Naive thymus-derived CD8-positive, alpha-beta T cell (primary cell): Measurements from ENCODE around the gene UTF1. TPM values are rescaled to one million over a fixed set of nuclear protein-coding genes. Genes with fewer than 3 reads are reported as not detected.
A peak's percentile ranks its signal among the peaks of the same experiment; 100 is the strongest.

Experiments used
- ATAC-seq, 2 donors: fragments of 150-1000 bp; cut with Tn5 transposase in 1 of 2; sonication (Bioruptor Pico), chemical (Tn5 transposase) in 1 of 2; 1 replicate in 1 of 2; 2 replicates in 1 of 2; pipeline ENCODE4 v1.10.0; 2021; ENCODE audit warnings: mild to moderate bottlenecking in 2 of 2, moderate library complexity in 2 of 2
- POLR2A ChIA-PET: fragments of 350-600 bp; sonication (Branson Sonifier 250); formaldehyde crosslinking; loops from one replicate; lab custom pipeline; 2021; ENCODE audit warnings: antibody characterized with exemption; lab: Charles Lee
- DNase-seq, 10 donors: peaks; one replicate each; pipeline versions ENCODE4 v3.0.0 to v3.0.0-alpha.2; 2020 to 2022
- H3K27ac Mint-ChIP-seq, 10 donors: one replicate each; pipeline ENCODE4 v1.8.0; 2020 to 2022; ENCODE audit warnings: mild to moderate bottlenecking in 10 of 10, mixed read lengths in 10 of 10, moderate library complexity in 4 of 10, inconsistent platforms in 1 of 10
- H3K27me3 Mint-ChIP-seq, 5 donors: one replicate each; pipeline ENCODE4 v1.8.0; 2021 to 2022; ENCODE audit warnings: mixed read lengths in 5 of 5
- H3K36me3 Mint-ChIP-seq, 3 donors: one replicate each; pipeline ENCODE4 v1.8.0; 2020 to 2022; ENCODE audit warnings: mixed read lengths in 3 of 3, mild to moderate bottlenecking in 2 of 3, inconsistent platforms in 1 of 3
- H3K4me1 Mint-ChIP-seq, 4 donors: one replicate each; pipeline ENCODE4 v1.8.0; 2021 to 2022; ENCODE audit warnings: mixed read lengths in 4 of 4
- H3K4me3 Mint-ChIP-seq, 10 donors: one replicate each; pipeline ENCODE4 v1.8.0; 2020 to 2022; ENCODE audit warnings: mild to moderate bottlenecking in 10 of 10, mixed read lengths in 10 of 10, moderate library complexity in 6 of 10, inconsistent platforms in 1 of 10
- H3K9me3 Mint-ChIP-seq, 9 donors: one replicate each; pipeline ENCODE4 v1.8.0; 2020 to 2022; ENCODE audit warnings: mixed read lengths in 9 of 9, mild to moderate bottlenecking in 3 of 9, inconsistent platforms in 1 of 9, moderate library complexity in 1 of 9
- polyA plus RNA-seq, 3 donors: library from polyadenylated mRNA; unstranded; fragments of 300-500 nt; fragmentation: Illumina TruSeq; gene quantifications; one replicate each; pipeline ENCODE4 v1.2.3, GENCODE V29; 2021
- total RNA-seq, 8 experiments: library from RNA in 2 of 8; stranded (reverse) in 2 of 8; gene quantifications; one replicate each; pipeline ENCODE4 v1.2.3 and lab custom pipeline; 2021 to 2026

The UTF1 gene
- total and polyA plus RNA-seq, 5 experiments from 2014 or later, result not detected

DNA sequence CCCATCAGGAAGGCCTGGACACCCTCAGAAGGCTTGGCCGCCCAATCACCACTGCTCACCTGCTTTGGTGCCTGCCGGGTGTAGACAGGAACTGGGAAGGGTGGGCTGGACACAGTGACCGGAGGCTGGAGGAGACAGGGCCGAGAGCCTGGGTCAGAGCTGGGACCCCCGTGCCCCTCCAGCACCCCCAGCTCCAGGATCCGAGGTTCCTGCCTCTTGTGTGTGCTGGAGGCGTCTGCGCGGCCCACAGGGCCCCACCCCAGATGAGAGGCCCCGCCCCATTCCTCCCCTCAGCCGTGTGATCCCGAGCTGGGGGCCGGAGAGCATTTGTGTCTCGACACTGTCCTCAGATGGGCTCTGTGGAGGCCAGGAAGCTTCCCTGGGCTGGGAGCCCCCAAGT, 37.3 kb downstream of the UTF1 start:
- DNase-seq, result no peak
- Mint-ChIP-seq H3K4me1 (peaks cover 9 to 32% (median 26%) of the 10 kb centered on the region in 4 donors), H3K4me3 (no peak overlapping the region), H3K9me3 (no peaks in the 10 kb centered on the region), H3K27me3 (no peaks in the 10 kb centered on the region), H3K27ac (peak overlapping the region in 1 of 10 donors; percentile 80), H3K36me3 (peaks cover 0 to 3% (median 0%) of the 10 kb centered on the region in 3 donors)
- no peak for ATAC-seq
- POLR2A ChIA-PET, result no interaction called here

DNA sequence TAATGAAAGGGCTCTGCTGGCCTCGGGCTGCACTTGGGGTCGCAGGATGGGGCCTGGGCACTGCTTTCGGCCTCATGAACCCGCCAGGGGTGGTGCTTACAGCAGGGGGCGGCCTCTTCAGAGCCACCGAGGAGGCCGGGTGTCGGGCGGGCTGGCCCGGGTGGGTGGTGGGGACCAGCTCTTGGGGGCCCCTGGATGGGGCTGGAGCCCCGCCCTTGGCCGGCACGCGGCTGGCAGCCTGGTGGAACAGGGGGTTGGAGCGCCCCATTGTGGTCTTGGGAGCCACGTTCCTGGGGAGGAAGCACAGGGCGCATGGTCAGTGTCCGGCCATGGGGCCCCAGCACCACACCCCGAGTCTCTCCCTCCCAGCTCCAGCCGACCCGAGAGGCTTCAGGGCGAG, 37.8 kb downstream of the UTF1 start:
- Mint-ChIP-seq H3K27me3 (no peaks in the 10 kb centered on the region), H3K27ac (peak overlapping the region in 1 of 10 donors; percentile 80), H3K9me3 (no peaks in the 10 kb centered on the region), H3K4me3 (no peak overlapping the region), H3K36me3 (peaks cover 0 to 3% (median 0%) of the 10 kb centered on the region in 3 donors), H3K4me1 (peaks cover 9 to 26% (median 24%) of the 10 kb centered on the region in 4 donors)
- POLR2A ChIA-PET, result no interaction called here
- no peak for ATAC-seq
- no peak for DNase-seq

DNA sequence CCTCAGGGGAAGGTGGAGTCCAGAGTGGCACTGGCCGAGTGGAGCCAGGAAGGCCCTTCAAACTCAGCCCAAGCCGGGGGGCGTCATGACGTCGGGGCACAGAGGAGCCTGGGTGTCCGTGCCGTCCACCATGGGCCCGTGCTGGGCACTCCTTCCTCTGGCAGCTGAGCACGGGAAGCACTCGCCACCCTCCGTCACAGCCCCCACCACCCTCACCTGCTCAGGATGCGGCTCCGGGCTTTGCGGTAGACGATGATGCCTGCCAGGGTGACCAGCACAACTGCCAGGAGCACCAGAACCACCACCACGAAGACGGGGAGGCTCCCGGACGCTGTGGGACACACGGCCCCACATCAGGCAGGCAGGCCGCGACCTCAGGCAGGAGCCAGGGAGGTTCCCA, 38.5 kb downstream of the UTF1 start:
- no peaks in the 10 kb centered on the region for H3K9me3 Mint-ChIP-seq
- peaks cover 0 to 3% (median 0%) of the 10 kb centered on the region in 3 donors for H3K36me3 Mint-ChIP-seq
- no peak overlapping the region for H3K4me3 Mint-ChIP-seq
- DNase-seq (no peak), ATAC-seq (no peak)
- POLR2A ChIA-PET, result interaction anchor here (1.0 kb wide), 1 partner anchor 10 kb away, joined by 3 read pairs; no protein-coding TSS in a partner anchor
- no peak overlapping the region for H3K27ac Mint-ChIP-seq
- no peaks in the 10 kb centered on the region for H3K27me3 Mint-ChIP-seq
- peaks cover 9 to 22% (median 21%) of the 10 kb centered on the region in 4 donors for H3K4me1 Mint-ChIP-seq

DNA sequence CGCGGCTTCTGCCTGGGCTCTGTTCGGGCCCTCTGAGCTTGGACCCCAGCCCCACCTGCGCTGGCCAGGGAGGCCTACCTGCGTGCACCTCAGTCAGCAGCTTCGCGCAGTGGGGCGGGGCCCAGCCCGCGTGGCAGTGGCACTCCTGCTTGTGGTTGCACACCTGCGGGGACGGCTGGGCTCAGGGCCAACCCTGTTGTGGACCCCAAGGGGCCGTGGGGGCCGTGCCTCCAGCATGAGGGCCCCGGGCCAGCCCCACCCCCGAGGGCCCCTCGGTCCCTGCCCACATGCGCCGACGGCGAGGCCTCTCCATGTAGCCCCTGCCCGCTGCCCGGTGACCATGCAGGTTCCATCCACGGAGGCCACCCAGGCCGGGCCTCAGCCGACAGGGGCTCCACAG, 39.4 kb downstream of the UTF1 start:
- POLR2A ChIA-PET, result interaction anchor here (1.0 kb wide), 1 partner anchor 10 kb away, joined by 3 read pairs; no protein-coding TSS in a partner anchor
- Mint-ChIP-seq H3K36me3 (peaks cover 0 to 3% (median 0%) of the 10 kb centered on the region in 3 donors), H3K27ac (no peak overlapping the region)

DNA sequence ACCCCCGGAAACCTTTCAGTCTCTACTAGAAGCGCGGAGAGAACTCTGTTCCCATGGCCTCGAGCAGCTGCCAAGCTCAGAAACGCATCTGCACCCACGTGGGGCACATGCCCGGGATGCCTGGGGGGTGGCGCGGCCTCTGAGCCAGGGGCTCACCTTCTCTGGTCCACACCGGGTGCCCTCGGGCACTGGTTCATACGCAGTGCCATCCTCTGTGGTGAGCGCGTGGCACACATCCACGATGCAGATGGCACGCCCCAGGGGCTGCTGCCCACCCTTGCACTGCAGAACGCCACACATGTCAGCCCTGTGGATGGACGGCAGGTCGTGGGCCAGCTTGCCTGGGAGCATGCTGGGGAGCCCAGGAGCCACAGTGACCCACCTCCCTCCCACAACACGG, 40.2 kb downstream of the UTF1 start:
- peaks cover 0 to 13% (median 13%) of the 10 kb centered on the region in 4 donors for H3K4me1 Mint-ChIP-seq
- ATAC-seq (no peak), DNase-seq (no peak)
- no peaks in the 10 kb centered on the region for H3K27me3 Mint-ChIP-seq
- peaks cover 0 to 3% (median 0%) of the 10 kb centered on the region in 3 donors for H3K36me3 Mint-ChIP-seq
- H3K9me3 Mint-ChIP-seq, result no peaks in the 10 kb centered on the region
- POLR2A ChIA-PET, result no interaction called here
- H3K27ac Mint-ChIP-seq, result no peak overlapping the region
- no peak overlapping the region for H3K4me3 Mint-ChIP-seq

More for the DNA sequence above, 39.4 kb downstream of the UTF1 start:
- Mint-ChIP-seq H3K27me3 (no peaks in the 10 kb centered on the region), H3K4me1 (peaks cover 4 to 14% (median 13%) of the 10 kb centered on the region in 4 donors), H3K4me3 (no peak overlapping the region), H3K9me3 (no peaks in the 10 kb centered on the region)
- DNase-seq (no peak), ATAC-seq (no peak)

DNA sequence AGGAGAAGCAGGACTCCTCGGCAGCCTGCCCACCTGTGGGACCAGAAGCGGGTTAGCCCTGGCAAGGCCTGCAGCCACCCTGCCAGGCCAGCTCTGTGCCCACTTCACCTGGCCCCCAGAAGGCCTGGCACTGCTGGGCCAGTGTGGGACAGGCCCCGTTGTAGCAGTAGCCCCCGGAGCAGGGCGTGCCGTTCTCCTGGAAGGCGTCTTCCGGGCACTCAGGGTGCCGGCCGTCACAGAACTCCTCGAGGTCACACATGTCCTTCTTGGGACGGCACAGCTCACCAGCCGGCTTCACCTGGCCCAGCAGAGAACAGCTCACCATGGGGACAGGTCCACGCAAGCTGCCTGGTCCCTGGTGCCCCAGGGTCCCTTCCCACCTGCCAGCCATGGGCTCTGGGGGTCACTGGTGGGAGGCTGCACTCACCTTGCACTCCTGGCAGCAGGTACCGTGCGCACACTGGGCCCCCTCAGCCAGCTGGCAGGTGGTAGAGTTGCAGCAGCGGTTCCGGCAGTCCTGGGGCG, 40.8 kb downstream of the UTF1 start:
- peaks cover 0 to 14% (median 13%) of the 10 kb centered on the region in 4 donors for H3K4me1 Mint-ChIP-seq
- POLR2A ChIA-PET, result no interaction called here
- no peak for DNase-seq
- no peaks in the 10 kb centered on the region for H3K27me3 Mint-ChIP-seq
- ATAC-seq, result no peak
- H3K36me3 Mint-ChIP-seq, result peaks cover 0 to 3% (median 0%) of the 10 kb centered on the region in 3 donors
- no peak overlapping the region for H3K4me3 Mint-ChIP-seq
- no peaks in the 10 kb centered on the region for H3K9me3 Mint-ChIP-seq
- no peak overlapping the region for H3K27ac Mint-ChIP-seq

DNA sequence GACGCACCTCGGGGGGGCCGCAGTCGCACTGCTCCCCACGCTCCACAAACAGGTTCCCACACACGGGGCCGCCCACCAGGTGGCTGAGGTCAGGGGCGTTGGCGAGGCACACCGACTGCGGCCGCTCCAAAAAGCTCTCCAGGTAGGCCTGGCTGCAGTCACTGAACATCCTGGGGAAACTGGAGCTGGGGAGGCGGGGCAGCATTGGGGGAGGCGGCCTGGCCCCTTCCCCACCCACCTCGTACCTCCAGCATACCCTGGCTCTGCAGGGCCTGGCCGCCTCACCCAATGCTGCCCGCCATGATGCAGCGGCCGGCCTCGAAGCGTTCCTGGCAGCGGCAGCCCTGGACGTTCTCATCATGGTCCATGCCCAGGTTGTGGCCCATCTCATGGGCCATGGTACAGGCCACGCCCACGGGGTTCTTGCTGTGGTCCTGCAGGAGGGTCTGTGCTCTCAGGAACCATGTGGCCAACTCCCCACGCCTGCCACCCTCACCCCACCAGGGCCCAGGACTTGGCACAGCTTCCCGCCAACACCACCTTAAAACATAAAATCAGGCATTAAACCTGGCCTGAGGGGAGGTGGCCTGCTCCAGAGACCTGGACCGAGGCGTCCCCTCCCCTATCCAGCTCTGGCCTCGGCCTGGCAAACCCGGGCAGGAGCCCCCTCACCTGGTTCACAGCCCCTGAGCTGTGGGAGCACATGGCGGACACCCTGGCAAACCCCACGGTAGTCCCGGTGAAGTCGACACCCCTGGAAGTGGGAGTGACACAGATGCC, 41.7 kb downstream of the UTF1 start:
- Mint-ChIP-seq H3K4me3 (no peak overlapping the region), H3K9me3 (no peaks in the 10 kb centered on the region), H3K4me1 (peaks cover 0 to 19% (median 15%) of the 10 kb centered on the region in 4 donors), H3K27me3 (no peaks in the 10 kb centered on the region), H3K27ac (no peak overlapping the region), H3K36me3 (peaks cover 0 to 3% (median 0%) of the 10 kb centered on the region in 3 donors)
- ATAC-seq, result no peak
- DNase-seq, result no peak
- POLR2A ChIA-PET, result no interaction called here

DNA sequence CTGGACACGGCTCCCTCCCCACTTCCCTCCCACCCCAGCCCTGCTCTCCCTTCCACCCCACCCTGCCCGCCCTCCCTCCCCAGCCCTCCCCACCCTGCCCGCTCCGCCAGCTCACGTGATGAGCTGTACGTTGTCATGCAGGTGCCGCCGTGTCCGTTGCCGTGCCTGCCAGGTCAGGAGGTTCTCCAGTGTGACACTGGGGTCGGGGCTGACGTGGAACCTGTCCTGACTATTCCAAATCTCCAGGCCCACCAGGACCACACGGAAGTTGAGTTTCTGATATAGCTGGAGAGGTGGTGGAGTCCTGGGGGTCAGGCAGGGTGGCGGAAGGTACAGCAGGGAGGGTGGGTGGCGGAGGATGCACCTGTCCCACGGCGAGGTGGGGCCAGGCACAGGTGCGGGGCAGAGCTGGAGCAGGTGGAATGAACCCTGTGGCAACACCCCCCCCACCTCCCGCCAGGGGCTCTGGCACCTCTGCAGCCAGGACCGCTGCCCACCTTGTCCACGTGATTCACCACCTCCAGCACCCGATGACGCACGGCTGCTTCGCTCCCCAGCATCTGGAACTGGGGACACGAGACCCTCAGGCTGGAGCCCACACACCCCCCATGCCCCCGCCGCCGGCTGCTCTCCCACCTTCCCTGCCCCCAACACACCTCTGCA, 42.4 kb downstream of the UTF1 start:
- H3K36me3 Mint-ChIP-seq, result peaks cover 0 to 3% (median 0%) of the 10 kb centered on the region in 3 donors
- peaks cover 0 to 19% (median 15%) of the 10 kb centered on the region in 4 donors for H3K4me1 Mint-ChIP-seq
- H3K27ac Mint-ChIP-seq, result peak overlapping the region in 1 of 10 donors; percentile 44
- H3K4me3 Mint-ChIP-seq, result no peak overlapping the region
- H3K27me3 Mint-ChIP-seq, result no peaks in the 10 kb centered on the region
- DNase-seq (no peak), ATAC-seq (no peak)
- no peaks in the 10 kb centered on the region for H3K9me3 Mint-ChIP-seq
- POLR2A ChIA-PET, result interaction anchor here (5.3 kb wide), 1 partner anchor 9 kb away, joined by 39 read pairs; no protein-coding TSS in a partner anchor

DNA sequence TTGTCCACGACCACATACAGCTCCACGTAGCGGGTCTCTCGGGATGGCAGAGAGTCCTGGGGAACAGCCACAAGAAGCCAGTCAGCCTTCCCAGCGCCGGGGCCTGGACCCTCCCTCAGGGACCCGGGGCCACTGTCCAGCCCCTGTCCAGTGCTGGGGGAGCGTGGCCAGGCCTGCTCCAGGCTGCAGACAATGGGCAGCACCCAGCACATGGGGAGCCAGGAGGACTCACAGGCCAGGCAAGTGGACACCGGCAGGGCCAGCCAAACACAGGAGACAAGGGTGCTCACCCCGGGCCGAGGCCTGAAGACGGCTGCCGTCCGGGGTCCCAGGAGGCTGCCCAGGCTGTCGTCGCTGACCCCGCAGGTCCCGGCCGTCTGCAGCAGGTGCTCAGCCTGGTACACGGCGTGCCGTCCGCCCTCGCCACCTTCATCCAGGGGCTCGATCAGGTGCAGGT, 43.0 kb downstream of the UTF1 start:
- Mint-ChIP-seq H3K4me3 (no peak overlapping the region), H3K4me1 (peaks cover 0 to 22% (median 19%) of the 10 kb centered on the region in 4 donors), H3K9me3 (no peaks in the 10 kb centered on the region), H3K36me3 (peaks cover 0 to 3% (median 0%) of the 10 kb centered on the region in 3 donors), H3K27ac (peak overlapping the region in 2 of 10 donors; percentile 14 to 49), H3K27me3 (no peaks in the 10 kb centered on the region)
- no peak for DNase-seq
- POLR2A ChIA-PET, result interaction anchor here (5.3 kb wide), 1 partner anchor 9 kb away, joined by 39 read pairs; no protein-coding TSS in a partner anchor
- no peak for ATAC-seq

DNA sequence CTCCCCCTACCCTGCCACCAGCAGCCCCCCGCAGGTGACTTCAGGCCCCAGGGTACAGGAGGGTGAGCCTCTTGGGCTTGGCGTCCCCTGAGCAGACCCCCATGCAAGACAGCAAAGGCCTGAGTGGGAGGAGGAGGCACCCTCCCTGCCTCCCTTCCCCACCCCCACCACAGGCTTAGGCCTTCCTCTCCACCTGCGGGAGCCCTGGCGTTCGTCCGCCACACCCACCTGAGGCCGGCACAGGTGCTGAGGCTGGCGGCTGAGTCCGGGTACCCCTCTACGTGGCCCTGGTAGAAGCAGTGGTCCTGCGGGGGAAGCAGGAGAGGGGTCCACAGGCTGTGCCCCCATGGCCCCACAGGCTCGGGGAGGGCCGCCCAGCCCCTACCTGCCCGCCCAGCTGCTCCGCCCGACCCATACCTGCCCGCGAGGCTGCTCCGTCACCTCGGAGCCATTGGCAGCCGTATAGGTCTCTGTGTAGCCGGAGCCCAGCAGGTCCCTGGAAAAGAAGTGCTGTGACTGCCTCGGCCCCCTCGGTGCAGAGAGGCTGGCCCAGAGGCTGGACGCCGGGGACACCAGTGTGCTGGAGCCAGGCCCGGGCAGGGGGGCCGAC, 43.6 kb downstream of the UTF1 start:
- POLR2A ChIA-PET, result interaction anchor here (5.3 kb wide), 1 partner anchor 10 kb away, joined by 39 read pairs; no protein-coding TSS in a partner anchor
- H3K4me3 Mint-ChIP-seq, result peak overlapping the region in 1 of 10 donors; percentile 18
- peak overlapping the region in 4 of 10 donors; percentile 14 to 52 (median 42) for H3K27ac Mint-ChIP-seq
- peaks cover 2 to 29% (median 26%) of the 10 kb centered on the region in 4 donors for H3K4me1 Mint-ChIP-seq
- H3K9me3 Mint-ChIP-seq, result no peaks in the 10 kb centered on the region
- ATAC-seq (no peak), DNase-seq (no peak)
- H3K27me3 Mint-ChIP-seq, result no peaks in the 10 kb centered on the region
- peaks cover 0 to 3% (median 0%) of the 10 kb centered on the region in 3 donors for H3K36me3 Mint-ChIP-seq

DNA sequence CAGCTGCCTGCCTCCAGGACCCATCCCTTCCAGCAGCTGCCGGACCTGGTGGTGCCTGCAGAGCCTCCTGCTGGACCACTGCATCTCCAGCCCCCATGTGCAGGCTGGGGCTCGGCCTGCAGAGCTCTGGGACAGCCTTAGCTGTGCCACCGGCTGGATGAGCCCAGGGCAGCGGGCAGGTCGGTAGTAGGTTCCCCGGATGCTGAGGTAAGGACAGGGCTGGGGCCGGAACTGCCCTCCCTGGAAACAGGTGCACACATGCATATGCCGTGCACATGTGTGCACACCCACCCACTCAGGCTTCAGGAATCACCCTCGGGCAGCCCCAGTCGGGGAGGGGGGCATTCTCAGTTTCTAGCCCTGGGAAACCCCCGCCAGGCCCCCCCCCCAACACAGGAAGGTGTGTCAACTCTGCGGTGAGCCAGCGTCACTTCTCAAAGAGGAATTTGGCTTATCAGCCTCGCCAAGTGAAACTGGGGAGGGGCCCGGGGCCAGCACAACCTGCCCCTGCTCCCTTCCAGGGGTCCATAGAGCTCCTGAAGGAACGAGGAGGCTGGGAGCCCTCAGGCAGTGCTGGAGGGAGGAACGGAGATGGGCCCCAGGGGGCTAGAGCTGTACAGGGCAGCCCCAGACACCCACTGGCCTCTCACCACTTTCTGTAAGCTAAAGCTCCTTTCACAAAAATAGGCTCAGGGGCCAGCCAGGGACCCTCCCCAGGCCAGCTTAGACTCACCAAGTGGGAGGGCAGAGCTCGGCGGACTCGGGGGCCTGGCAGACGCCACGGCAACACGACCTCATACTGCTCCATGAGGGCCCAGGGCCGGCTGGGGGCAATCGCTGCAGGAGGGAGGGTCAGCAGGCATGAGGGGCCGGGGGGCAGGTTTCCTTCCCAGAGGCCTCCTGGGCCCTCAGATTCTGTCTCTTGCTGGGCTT, 45.0 kb downstream of the UTF1 start:
- peaks cover 4 to 42% (median 34%) of the 10 kb centered on the region in 4 donors for H3K4me1 Mint-ChIP-seq
- POLR2A ChIA-PET, result interaction anchor here (0.6 to 5.3 kb wide), 5 partner anchors 11 to 175 kb away, joined by 3 to 39 read pairs (median 6); no protein-coding TSS in a partner anchor
- DNase-seq, result peak; percentile 61 to 89 (median 72)
- H3K4me3 Mint-ChIP-seq, result peak overlapping the region; percentile 79 to 88 (median 85)
- H3K36me3 Mint-ChIP-seq, result peaks cover 0 to 3% (median 0%) of the 10 kb centered on the region in 3 donors
- H3K9me3 Mint-ChIP-seq, result no peaks in the 10 kb centered on the region
- peak overlapping the region; percentile 60 to 95 (median 90) for H3K27ac Mint-ChIP-seq
- peak; percentile 65 to 73 for ATAC-seq
- no peaks in the 10 kb centered on the region for H3K27me3 Mint-ChIP-seq
